22Rv1 (cell line): Measurements from ENCODE around the gene RIC8B.

Experiments
- CTCF ChIP-seq: fragments of 450-650 bp; IDR thresholded peaks from 2 replicates; pipeline ENCODE4 v1.5.1; 2017; ENCODE audit warnings: mild to moderate bottlenecking
- ZFX ChIP-seq: fragments of 450-650 bp; IDR thresholded peaks from 2 replicates; pipeline ENCODE4 v1.6.1; 2017; ENCODE audit warnings: antibody characterized with exemption, borderline replicate concordance

DNA sequence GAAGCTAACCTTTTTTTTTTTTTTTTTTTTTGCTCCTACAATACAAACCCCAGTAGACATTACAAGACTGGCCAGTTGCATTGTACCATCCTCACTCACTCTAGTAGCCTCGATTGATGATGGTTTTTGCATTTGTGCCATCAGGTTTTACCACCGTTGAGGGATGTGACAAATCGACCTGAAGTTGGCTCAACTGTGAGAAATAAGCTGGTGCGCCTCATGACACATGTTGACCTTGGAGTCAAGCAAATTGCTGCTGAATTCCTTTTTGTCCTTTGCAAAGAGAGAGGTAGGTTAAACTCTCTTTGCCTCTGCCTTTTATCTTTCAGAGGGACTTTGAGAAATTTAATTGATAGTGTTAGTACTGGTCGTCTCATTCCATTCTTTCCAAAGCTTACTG, 76.8 kb downstream of the RIC8B start:
- TF ChIP-seq CTCF (no peak), ZFX (no peak)
